Ureter (tissue), 1 donor: ENCODE results near the gene STRIT1. TPM values are rescaled to one million over a fixed set of nuclear protein-coding genes. Genes with fewer than 3 reads are reported as not detected.
"Not testable (repeated sequence)": the region's sequence is repeated elsewhere in the genome, so short reads cannot be mapped to it uniquely, and the experiment has no call there.

ENCODE experiments used
- DNase-seq: peaks from one replicate; pipeline ENCODE4 v3.0.0-alpha.2; 2020; ENCODE audit warnings: low spot score
- total RNA-seq: library from RNA; stranded (reverse); gene quantifications from one replicate; pipeline ENCODE4 v1.2.4, GENCODE V29; 2023
- donor health status: DM: yes; HTN: yes; CAD: no.

Gene STRIT1
- total RNA-seq, 1 donor from 2014 or later, result not detected

- no peak for DNase-seq
These were observed 19.8 kb upstream of the STRIT1 start for GRCh38 chr3:155313300-155313699.

DNA sequence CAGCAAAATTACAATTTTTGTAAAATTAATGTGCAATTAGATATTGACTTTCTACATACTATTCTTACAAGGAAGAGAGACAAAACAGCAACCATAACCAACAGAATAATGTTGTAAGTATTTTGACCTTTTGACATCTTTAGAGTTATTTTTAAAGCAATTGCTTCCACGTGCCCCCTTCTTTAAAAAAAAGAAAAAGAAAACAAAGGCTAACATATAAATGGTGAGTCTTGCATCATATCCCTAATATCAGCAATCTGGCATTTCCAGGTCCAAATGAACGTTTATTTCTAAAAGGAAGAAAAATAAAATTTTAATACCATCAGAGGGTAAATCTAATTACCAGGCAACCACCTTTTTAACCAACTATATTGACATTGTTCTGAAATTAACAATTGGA is 19.3 kb upstream of the STRIT1 start:
- no peak for DNase-seq

- DNase-seq, result no peak
These were observed 16.1 kb upstream of the STRIT1 start for GRCh38 chr3:155309581-155309980.

GRCh38 chr3:155308831-155309230 is 15.3 kb upstream of the STRIT1 start:
- no peak for DNase-seq

DNA sequence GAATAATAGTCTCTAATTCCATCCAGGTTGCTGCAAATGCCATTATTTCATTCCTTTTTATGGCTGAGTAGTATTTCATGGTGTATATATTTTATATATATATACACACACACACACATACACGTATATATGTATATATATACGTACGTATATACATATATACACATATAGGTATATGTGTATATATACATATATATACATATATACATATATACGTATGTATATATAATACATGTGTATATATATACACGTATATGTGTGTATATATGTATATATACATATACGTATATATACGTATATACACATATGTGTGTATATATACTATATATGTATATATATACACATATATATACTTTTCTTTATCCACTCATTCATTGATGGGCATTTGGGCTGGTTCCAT is 13.7 kb upstream of the STRIT1 start:
- DNase-seq, result no peak

DNA sequence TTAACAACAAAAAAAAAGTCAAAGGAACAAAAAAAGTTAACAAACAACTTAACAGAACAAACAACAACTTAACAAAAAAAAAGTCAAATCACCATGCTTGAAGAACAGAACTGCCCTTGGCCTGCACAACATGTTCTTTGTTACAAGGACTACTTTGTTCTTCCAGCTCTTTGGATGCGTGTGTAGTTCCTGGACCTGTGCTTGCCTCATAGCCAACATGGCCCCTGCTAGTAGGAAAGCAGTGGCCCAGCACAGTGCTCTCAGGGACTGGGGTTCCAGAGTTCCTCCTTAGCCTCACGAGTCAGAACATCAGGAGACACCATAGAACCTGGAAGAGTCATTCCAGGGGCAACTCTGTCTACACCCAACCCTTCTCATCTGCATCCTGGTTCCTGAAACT is 10.9 kb upstream of the STRIT1 start:
- no peak for DNase-seq

DNA sequence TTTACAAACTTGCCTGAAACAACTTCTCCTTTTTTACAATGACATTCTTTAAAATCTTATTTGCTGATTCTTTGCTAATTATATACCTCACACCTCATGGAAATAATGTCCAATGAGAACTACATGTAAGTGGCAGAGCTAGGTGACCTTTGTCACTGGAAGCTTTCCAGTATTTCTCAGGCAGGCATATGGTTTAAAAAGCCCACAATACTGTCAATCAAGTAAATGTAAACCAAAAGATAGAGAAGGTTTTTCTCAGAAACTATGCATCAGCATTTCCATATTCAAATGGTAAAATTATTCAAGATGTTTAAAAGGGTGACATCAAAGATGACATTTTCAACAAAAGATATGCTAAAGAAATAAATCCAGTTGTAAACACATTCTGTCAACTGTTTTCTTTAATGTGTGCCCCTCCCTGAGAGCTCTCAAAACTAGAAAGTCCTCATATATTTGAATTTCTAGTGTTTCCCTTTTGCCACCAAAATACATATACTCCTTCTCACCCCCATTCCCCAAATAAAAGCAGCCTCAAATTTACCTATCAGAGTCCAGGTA is 10.1 kb upstream of the STRIT1 start:
- no peak for DNase-seq

DNA sequence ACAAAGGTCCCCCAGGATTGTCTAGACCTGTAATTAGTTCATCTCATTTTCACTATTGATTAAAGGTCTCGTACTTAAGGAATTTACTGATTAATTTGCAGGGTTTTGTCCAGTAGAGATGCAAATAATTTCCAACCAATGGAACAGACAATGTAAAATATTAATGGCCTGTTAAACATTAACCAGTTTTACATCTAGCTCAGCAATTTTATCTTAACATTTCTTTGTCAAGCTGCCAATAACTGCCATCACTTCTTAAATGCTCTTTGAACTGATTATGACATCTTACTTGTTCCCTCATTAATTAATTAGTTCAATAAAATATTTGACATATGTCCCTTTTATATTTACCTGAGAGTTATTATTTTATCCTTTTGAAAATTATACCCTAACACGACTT is 9.4 kb upstream of the STRIT1 start:
- no peak for DNase-seq

GRCh38 chr3:155302481-155302880 is 9.0 kb upstream of the STRIT1 start:
- DNase-seq, result no peak

GRCh38 chr3:155297100-155297499 is 3.6 kb upstream of the STRIT1 start:
- no peak for DNase-seq

DNA sequence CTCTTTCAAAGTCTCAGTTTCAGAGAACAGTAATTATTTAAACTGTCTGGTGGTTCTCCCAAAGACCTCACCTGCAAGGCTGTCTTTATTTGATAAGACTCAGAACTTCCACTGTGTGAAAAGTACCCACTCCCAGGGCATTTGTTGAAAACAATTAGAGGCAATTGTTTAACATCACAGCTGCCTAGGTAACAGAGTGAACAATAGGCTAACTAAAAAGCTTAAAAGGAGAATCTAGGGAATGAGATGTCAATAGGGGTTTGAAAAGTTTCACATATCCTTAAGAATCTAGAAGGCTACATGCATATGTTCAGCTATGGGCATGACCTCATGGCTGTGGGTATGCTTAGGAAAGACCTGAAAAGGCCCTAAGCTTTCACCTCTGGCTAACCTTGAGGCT is 2.9 kb upstream of the STRIT1 start:
- DNase-seq, result no peak

- DNase-seq, result no peak
These were observed 790 bp downstream of the STRIT1 start for GRCh38 chr3:155292693-155293092.

- no peak for DNase-seq
These were observed 1.4 kb downstream of the STRIT1 start for GRCh38 chr3:155292133-155292532.

DNA sequence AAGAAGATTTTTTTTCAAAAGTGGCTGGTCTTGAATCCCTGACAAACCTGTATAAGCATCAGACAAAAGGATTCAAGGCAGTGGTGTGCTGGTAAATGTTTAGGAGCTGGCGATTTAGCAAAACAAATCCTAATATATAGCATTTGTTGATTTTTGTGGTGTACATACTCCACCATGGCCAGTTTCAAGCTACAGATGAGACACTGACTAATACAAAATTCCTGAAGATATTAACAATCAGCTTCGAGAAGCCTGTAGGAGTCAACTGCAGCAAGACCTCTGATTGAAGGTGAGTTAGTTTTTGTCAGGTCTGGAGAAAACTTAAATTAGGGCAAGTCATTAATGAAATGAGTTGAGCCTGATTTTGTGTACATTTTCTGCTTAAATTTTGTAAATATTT is 6.7 kb downstream of the STRIT1 start:
- DNase-seq, result no peak

DNA sequence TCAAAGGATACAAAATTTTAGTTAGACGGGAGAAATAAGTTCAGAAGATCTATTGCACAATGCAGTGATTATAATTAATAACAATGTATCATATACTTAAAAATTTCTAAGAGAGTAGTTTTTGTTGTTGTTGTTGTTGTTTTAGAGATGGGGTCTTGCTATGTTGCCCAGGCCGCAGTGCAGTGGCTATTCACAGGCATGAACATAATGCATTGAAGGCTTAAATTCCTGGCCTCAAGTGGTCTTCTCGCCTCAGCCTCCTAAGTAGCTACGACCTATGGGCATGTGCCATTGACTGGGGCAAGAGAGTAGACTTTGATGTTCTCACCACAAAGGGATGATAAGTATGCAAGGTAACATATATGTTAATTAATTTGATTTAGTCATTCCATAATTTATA is 7.5 kb downstream of the STRIT1 start:
- no peak for DNase-seq

DNA sequence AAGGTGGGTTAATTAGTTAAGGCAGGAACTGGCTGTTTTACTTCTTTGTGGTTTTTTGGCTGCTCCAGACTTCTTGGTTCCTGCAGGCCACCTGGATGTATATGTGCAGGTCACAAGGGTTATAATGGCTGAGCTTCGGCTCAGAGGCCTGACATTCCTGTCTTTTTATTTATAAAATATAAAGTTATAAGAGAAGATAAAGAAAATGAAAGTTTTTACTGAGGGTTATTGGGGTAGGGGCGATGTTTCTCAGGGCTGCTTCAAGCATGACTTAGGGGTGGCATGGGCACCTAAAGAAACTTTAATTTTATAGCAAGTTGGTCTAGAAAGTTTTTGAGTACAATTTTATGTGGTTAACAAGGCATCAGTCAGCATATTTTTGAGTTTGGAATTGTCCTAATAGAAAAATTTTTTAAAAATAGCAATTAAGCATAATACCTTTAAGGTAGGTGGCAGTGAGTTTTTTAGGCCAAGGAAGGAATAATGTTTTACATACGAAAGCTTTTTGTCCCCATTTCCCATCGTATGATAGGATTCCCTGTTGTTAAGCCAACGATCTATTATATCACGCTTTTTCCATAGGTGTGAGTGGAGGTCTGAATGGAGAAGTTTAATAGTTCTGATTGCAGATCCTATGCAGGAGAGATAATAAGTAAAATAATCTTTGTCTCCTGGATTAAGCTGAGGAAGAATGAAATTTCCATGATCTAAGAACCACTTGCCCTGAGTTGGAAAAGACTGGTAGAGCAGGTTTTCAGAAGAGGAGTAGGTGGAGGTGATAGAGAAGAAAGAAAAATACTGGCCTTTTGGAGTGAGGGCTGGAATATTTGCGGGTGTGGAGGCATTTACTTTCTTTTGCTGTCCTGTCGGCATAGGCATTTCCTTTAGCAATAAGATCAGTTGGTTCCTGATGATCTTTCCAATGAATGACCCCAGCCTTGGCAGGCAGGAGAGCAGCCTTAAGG is 10.1 kb downstream of the STRIT1 start:
- DNase-seq, result no peak

GRCh38 chr3:155282385-155283091 is 10.9 kb downstream of the STRIT1 start:
- DNase-seq, result no peak

DNA sequence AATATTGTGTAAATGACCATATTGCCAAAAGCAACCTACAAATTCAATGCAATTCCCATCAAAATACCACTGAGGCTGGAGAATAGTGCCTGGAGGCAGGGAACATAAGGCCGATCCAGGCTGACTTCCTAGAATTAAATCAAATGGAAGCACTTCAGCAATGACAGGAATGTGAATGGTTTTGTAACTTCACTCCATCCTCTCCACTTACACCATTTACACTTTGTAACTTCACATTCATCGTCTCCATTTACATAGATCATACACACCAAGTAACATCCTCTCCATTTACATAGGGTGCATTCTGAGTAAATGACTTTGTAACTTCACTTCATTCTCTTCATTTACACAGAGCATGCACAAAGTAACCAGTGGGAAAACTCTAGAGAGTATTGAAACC is 11.6 kb downstream of the STRIT1 start:
- no peak for DNase-seq

DNA sequence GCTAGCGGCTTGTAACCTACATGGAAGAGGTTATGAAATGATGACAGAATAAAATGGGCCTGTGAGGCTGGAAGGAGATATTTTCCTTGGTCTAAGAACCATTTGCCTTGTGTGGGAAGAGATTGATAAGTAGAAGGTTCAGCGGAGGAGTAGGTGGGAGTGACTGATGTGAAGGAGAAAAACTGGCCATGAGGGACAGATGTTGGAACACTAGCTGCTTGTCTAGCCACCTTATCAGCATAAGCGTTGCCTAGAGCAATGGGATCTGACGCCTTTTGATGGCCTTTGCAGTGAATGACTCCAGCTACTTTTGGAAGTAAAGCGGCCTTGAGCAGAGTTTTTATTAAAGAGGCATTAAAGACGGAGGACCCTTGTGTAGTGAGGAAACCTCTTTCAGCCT is 17.4 kb downstream of the STRIT1 start:
- not testable (repeated sequence) for DNase-seq

DNA sequence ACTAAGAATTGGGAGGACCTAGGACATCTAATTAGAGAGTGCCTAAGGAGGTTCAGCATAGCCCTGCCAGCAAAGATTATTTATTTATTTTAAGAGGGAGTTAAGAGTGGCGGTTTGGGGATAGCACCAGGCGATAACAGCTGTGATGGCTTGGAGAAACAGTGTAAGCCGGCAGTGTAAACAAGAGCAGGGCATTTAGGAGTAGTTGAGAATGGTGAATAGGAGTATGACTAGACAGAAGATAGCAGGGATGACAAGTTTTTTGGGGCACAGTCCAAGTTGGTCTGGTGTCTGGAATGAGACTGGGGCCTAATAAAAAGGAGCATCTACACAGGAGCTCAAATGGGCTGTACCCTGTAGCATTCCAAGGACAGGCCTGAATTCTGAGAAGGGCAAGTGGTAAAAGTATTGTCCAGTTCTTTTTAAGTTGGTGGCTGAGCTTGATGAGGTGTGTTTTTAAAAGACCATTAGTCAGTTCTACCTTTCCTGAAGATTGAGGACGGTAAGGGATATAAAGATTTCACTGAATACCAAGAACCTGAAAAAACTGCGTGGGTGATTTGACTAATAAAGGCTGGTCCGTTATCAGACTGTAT is 18.2 kb downstream of the STRIT1 start:
- DNase-seq, result not testable (repeated sequence)

DNA sequence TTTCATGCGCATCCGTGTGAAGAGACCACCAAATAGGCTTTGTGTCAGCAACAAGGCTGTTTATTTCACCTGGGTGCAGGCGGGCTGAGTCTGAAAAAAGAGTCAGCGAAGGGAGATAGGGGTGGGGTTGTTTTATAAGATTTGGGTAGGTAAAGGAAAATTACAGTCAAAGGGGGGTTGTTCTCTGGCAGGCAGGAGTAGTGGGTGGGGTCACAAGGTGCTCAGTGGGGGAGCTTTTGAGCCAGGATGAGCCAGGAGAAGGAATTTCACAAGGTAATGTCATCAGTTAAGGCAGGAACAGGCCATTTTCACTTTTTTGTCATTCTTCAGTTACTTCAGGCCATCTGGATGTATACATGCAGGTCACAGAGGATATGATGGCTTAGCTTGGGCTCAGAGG is 19.0 kb downstream of the STRIT1 start:
- DNase-seq, result not testable (repeated sequence)

DNA sequence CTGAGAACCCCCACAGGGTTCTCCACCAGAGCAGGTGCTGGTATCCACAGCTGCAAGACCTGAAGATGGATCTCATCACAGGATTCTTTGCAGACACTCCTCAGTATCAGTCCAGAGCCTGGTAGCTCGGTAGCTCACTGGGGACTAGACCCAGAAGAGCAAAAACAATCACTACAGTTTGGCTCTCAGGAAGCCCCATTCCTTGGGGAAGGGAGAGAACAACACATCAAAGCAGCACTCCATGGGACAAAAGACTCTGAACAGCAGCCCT is 22.2 kb downstream of the STRIT1 start:
- DNase-seq, result no peak
